ENCODE results near the gene POMGNT2.
"Not testable (repeated sequence)": the region's sequence is repeated elsewhere in the genome, so short reads cannot be mapped to it uniquely, and the experiment has no call there.

Gene POMGNT2

GRCh38 chr3:43048470-43048869, 57.4 kb downstream of the POMGNT2 start:
- no peak for DNase-seq (ENCODE audit: extremely low read depth in 1 of 2, low read depth in 1 of 2)

GRCh38 chr3:43046583-43046982, 59.3 kb downstream of the POMGNT2 start:
- DNase-seq (ENCODE audit: extremely low read depth in 1 of 2, low read depth in 1 of 2) = no peak

GRCh38 chr3:43045079-43045478, 60.8 kb downstream of the POMGNT2 start:
- DNase-seq (ENCODE audit: extremely low read depth in 1 of 2, low read depth in 1 of 2) = not testable (repeated sequence)

GRCh38 chr3:43043793-43044192, 62.1 kb downstream of the POMGNT2 start:
- no peak for DNase-seq (ENCODE audit: extremely low read depth in 1 of 2, low read depth in 1 of 2)

- DNase-seq (ENCODE audit: extremely low read depth in 1 of 2, low read depth in 1 of 2) = no peak
Measured at GRCh38 chr3:43043071-43043766, 62.7 kb downstream of the POMGNT2 start.

GRCh38 chr3:43041517-43041916, 64.4 kb downstream of the POMGNT2 start:
- DNase-seq (ENCODE audit: extremely low read depth in 1 of 2, low read depth in 1 of 2) = no peak

- DNase-seq (ENCODE audit: extremely low read depth in 1 of 2, low read depth in 1 of 2) = no peak
Measured at GRCh38 chr3:43038010-43038409, 67.9 kb downstream of the POMGNT2 start.

- DNase-seq (ENCODE audit: extremely low read depth in 1 of 2, low read depth in 1 of 2) = no peak
Measured at GRCh38 chr3:43036621-43037423, 69.1 kb downstream of the POMGNT2 start.

- DNase-seq (ENCODE audit: extremely low read depth in 1 of 2, low read depth in 1 of 2) = no peak
Measured at GRCh38 chr3:43035801-43036365, 70.0 kb downstream of the POMGNT2 start.

GRCh38 chr3:43034911-43035310, 71.0 kb downstream of the POMGNT2 start:
- DNase-seq (ENCODE audit: extremely low read depth in 1 of 2, low read depth in 1 of 2) = no peak

GRCh38 chr3:43034200-43034599, 71.7 kb downstream of the POMGNT2 start:
- DNase-seq (ENCODE audit: extremely low read depth in 1 of 2, low read depth in 1 of 2) = no peak

GRCh38 chr3:43032646-43033628, 72.9 kb downstream of the POMGNT2 start:
- DNase-seq (ENCODE audit: extremely low read depth in 1 of 2, low read depth in 1 of 2) = no peak

GRCh38 chr3:43031889-43032545, 73.9 kb downstream of the POMGNT2 start:
- no peak for DNase-seq (ENCODE audit: extremely low read depth in 1 of 2, low read depth in 1 of 2)

GRCh38 chr3:43031485-43031884, 74.4 kb downstream of the POMGNT2 start:
- no peak for DNase-seq (ENCODE audit: extremely low read depth in 1 of 2, low read depth in 1 of 2)

GRCh38 chr3:43030162-43030935, 75.5 kb downstream of the POMGNT2 start:
- DNase-seq (ENCODE audit: extremely low read depth in 1 of 2, low read depth in 1 of 2) = no peak
